Adipose tissue (tissue), 3 donors: ENCODE measurements around the gene IHH. TPM values are rescaled to one million over a fixed set of nuclear protein-coding genes. Genes with fewer than 3 reads are reported as not detected.

Experiments
- H3K27ac ChIP-seq: one replicate; pipeline ENCODE4 v1.5.1; 2013; ENCODE audit warnings: low read depth, low read length
- WGBS, 3 donors: extraction: QIAGEN DNeasy Blood & Tissue Kit; methylation state at CpG; one replicate each; pipeline ENCODE4 v1.1.7; 2013; 5-methylcytosine and 5-hydroxymethylcytosine counted together
- polyA plus RNA-seq, 3 donors: library from polyadenylated mRNA; stranded (reverse); fragments of 200-250 nt; gene quantifications; one replicate each; pipeline ENCODE4 v1.2.3, GENCODE V29; 2013
- donor health status: healthy with polysubstance abuse.
- donor health status: Bipolar disorder and iron deficiency.
- donor health status: healthy.

IHH gene
- polyA plus RNA-seq, 3 donors, result 0.02 to 1.4 (median 0.22) TPM

DNA sequence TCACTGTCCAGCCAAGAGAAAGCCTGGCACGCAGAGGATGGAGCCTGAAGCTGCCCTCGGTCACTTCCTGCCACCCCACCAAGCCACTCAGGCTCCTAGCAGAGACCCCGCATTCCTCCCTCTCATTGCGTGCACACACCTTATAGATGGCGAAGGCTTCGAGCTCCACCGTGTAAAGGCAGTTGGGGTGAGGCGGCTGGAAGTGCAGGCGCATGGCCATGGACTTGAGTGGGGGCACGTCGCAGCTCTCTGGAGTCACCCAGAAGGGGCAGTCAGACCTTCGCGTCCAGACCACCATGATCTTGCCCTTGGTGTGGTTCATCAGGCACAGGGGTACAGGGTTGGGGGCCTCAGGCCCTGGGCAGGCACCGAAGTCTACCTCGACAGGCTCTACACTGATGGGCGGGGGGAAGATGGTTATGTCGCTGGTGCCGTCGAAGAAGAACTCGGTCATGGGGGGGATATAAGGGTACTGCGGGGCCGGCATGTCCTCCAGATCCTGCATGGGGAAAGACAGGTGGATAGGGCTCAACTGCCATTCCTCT lies 33.1 kb downstream of the IHH start:
- 87 to 90% (median 88%) methylated on average over 22 of the region's 22 CpGs for WGBS, 3 donors

GRCh38 chr2:219026946-219027345 lies 33.8 kb downstream of the IHH start:
- WGBS, 3 donors, result 74 to 79% (median 74%) methylated on average over 7 of the region's 7 CpGs
- H3K27ac ChIP-seq, result no peak overlapping the region

More for the DNA sequence above, 33.1 kb downstream of the IHH start:
- no peak overlapping the region for H3K27ac ChIP-seq

GRCh38 chr2:219025637-219026585 lies 34.8 kb downstream of the IHH start:
- no peak overlapping the region for H3K27ac ChIP-seq
- 79 to 88% (median 84%) methylated on average over 18 of the region's 18 CpGs for WGBS, 3 donors

- 74 to 81% (median 78%) methylated on average over 11 of the region's 11 CpGs for WGBS, 3 donors
These were observed 36.7 kb downstream of the IHH start for GRCh38 chr2:219024059-219024458.

DNA sequence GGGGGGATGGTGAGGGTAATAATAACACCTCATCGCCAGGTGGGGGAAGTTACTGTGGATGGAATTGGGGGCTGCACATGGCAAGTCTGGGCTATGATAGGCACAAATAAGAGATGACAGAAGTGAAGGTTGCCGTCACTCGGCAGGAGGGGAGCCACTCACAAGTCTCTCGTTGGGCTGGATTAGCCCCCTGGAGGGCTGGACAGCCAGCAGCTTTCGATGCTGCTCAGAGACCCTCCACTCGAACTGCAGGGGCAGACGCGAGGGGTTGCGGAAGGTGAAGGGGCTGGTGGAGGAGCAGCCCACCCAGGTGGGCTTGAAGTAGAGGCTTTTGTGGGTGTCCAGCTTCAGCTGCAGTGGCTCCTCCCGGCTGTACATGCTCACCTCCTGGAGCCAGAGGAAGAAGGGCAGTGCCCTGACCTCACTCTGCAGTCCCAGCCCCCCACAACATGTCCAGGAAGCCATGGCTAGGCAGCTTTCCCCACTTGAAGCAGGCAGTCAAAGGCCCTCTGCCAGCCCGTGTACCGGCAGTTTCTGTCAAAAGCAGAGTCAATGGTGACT lies 37.6 kb downstream of the IHH start:
- 82 to 85% (median 83%) methylated on average over 12 of the region's 12 CpGs for WGBS, 3 donors
- H3K27ac ChIP-seq, result no peak overlapping the region

More at GRCh38 chr2:219024059-219024458, 36.7 kb downstream of the IHH start:
- H3K27ac ChIP-seq, result no peak overlapping the region

DNA sequence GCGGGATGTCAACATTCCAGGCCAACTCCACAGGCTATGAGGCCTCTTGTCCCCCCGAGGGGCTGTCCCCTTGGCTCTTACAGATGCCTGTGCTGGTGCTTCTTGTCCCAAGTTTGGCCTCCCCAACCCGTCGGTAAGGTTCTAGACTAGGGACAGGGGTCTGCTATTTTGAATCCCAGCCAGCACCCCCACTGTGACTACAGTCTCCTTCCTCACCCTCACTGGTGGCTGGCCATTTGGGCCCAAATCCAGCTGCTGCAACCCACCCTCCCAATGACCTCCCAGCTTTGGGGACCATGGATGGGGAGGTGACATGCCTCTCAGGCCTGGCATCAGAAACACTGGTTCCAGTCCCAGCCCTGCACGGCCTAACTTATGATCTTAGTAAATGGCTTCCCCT lies 38.1 kb downstream of the IHH start:
- H3K27ac ChIP-seq, result no peak overlapping the region
- 83 to 95% (median 87%) methylated on average over 5 of the region's 5 CpGs for WGBS, 3 donors

DNA sequence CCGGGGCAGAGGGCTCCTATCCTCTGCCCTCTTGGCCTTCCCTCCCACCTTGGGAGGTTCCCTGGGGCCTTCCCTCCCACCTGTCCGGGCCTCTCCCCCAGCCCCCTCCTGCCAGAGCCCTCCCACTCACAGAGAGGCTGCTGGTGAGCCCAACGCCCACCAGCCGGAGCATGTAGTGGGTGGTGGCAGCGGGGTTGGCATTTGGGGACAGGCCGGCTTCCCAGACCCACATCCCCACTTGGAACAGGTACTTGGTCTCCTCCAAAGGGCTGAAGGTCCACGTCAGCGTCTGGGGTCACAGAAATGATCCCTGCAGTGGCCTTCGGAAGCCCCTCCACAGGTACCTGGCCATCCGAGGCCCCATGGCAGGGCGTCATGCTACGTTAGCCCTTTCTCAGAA lies 38.7 kb downstream of the IHH start:
- 85 to 90% (median 87%) methylated on average over 12 of the region's 12 CpGs for WGBS, 3 donors
- no peak overlapping the region for H3K27ac ChIP-seq

- no peak overlapping the region for H3K27ac ChIP-seq
- WGBS, 3 donors, result 80 to 89% (median 85%) methylated on average over 9 of the region's 9 CpGs
These were observed 39.1 kb downstream of the IHH start for GRCh38 chr2:219021591-219021990.

DNA sequence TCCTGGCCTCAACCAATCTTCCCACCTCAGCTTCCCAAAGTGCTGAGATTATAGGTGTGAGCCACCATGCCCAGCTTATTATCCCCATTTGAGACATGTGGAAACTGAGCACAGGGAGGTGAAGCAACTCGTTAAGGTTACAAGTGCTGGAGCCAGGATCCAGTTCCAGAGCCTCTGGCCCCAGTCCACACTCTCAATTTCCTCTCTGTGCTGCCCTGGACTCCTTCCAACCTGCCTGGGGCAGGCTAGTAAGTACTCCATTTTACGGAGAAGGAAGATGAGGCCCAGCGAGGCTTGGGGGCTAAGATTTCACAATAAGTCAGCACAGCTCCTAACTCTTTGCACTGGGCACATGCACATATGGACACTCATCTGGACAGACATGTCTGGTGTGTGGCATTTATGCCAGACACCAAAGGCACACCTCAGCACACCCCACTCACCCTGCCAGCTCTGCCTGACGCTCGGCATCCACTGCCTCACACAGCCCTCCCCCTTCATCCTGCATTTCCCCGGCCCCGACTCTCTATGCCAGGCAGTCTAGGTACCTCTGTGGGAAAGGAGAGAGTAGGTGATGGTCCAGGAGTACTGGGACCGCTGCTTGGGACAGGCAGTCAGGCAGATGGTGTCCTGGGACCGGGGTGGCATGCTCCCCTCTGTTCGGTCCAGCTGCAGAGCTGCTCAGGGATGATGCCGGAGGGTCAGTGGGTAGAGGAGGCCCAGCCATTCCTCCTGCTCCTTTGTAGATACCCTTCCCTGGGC lies 39.9 kb downstream of the IHH start:
- H3K27ac ChIP-seq, result no peak overlapping the region
- 69 to 86% (median 69%) methylated on average over 11 of the region's 11 CpGs for WGBS, 3 donors

- WGBS, 3 donors, result 74 to 84% (median 79%) methylated on average over 6 of the region's 6 CpGs
- no peak overlapping the region for H3K27ac ChIP-seq
These were observed 41.3 kb downstream of the IHH start for GRCh38 chr2:219019436-219019835.

DNA sequence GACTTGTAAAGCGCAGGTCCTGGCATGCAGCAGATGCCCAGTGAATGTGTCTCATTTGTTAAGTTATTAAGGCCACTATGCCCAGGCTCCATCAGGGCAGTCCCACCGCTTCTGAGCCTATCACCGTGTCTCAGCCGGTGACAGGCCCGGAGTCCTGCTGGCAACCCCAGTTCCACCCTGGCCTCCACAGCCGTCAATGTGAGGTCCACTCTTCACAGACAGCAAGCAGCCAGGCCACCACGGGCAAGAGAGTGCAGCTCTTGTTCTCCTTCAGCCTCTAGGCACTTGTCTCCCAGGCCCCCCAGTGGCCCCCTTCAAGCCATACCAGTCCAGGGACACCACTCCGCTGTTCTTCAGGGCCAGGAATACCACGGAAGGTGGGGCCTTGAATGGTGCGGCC lies 42.0 kb downstream of the IHH start:
- WGBS, 3 donors, result 79 to 89% (median 87%) methylated on average over 10 of the region's 10 CpGs

DNA sequence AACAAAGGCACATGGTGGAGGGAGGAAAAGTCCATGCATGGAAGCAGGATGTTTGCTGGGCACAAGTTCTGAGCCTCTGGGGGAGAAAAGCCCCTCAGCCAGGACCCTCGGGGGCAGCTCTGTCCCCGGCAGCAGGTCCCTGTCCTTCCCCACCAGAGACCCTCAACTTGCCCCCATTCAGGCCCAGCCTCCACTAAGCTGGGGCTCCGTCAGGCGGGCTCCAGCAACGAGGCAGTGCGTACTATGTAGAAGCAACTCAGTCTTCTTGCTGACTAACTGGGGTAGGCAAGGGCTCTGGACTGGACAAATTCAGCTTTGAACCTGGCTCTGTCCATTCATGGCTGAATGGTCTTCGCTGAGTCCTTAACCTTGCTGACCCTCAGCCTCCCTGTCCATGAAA lies 42.4 kb downstream of the IHH start:
- 79 to 85% (median 84%) methylated on average over 7 of the region's 7 CpGs for WGBS, 3 donors
- H3K27ac ChIP-seq, result no peak overlapping the region

More for the DNA sequence above, 42.0 kb downstream of the IHH start:
- H3K27ac ChIP-seq, result no peak overlapping the region

GRCh38 chr2:219017201-219017931 lies 43.4 kb downstream of the IHH start:
- H3K27ac ChIP-seq, result no peak overlapping the region
- WGBS, 3 donors, result 66 to 77% (median 69%) methylated on average over 14 of the region's 14 CpGs

DNA sequence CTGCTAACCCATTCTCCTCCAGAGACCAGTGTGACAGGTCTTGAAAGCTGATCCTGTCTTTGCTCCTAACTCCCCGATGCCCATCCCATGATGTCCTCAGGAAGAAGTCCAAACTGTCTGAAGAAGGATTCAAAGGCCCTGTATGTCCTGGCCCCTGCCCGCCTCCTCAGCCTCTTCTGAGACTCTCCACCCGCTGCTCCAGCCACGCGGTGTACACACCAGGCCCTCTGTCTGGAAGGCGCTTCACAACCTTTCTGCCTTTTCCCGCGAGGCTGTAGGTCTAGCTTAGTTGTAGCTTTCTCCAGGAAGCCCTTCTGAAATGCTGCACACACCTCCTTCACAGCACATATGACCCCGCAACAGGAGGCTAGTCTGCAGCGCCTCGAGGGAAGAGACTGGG lies 44.0 kb downstream of the IHH start:
- H3K27ac ChIP-seq, result no peak overlapping the region
- 90 to 91% (median 90%) methylated on average over 11 of the region's 11 CpGs for WGBS, 3 donors

GRCh38 chr2:219010873-219011272 lies 49.8 kb downstream of the IHH start:
- 79 to 88% (median 79%) methylated on average over 5 of the region's 5 CpGs for WGBS, 3 donors

GRCh38 chr2:219010162-219010756 lies 50.5 kb downstream of the IHH start:
- no peak overlapping the region for H3K27ac ChIP-seq

More at GRCh38 chr2:219010873-219011272, 49.8 kb downstream of the IHH start:
- H3K27ac ChIP-seq, result no peak overlapping the region

GRCh38 chr2:219009294-219009693 lies 51.4 kb downstream of the IHH start:
- H3K27ac ChIP-seq, result no peak overlapping the region
- 49 to 78% (median 64%) methylated on average over 2 of the region's 2 CpGs for WGBS, 3 donors

More at GRCh38 chr2:219010162-219010756, 50.5 kb downstream of the IHH start:
- WGBS, 3 donors, result 44 to 57% (median 52%) methylated on average over 6 of the region's 6 CpGs
